Measurements from ENCODE around the gene RAPGEF6.
"Not testable (repeated sequence)": the region's sequence is repeated elsewhere in the genome, so short reads cannot be mapped to it uniquely, and the experiment has no call there.

Gene RAPGEF6

GRCh38 chr5:131634996-131635683 lies at the start of gene RAPGEF6:
Gene RAPGEF6 (minus strand): TSS chr5:131635229. CDS start chr5:131635030, 199 bp downstream.
- DNase-seq: peak; percentile 93

DNA sequence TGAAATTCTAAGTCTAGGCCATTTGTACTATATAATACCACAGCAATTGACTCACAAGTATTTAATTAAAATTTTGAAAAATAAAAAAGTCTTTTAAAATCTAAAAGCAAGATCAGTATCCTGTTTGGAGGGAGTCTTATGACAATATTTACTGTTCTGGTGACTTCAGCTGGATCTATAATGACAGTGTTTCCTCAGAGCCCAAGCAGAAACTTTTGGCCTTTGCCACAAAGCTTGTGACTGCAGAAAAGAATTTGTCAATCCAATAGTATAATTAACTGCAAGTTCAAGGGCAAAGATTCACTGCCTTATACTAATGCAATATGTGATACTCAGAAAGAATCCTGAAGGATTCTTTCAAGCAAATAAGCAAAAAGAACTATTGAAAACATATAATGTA lies 49.6 kb upstream of the RAPGEF6 start:
- no peak for DNase-seq

DNA sequence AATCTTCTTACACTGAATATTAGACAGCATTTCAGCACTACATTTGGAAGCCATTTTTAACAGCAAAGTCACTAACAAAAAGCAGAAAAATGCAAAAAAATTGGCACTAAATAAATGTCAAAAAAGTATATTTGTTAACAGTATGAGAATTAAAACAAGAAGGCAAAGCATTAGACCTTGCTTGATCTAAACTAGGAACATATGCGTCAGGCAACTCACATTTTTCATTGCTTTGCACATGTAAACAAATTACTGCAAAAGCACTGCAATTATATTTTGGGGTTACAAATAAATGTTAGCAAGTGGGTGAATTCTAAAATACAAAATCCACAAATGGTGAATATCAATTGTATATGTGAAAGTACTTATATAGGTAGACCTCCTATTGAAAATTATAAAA lies 49.0 kb upstream of the RAPGEF6 start:
- DNase-seq: no peak

- DNase-seq: no peak
Observed at GRCh38 chr5:131682826-131683225, 47.8 kb upstream of the RAPGEF6 start.

- DNase-seq: no peak
Observed at GRCh38 chr5:131682175-131682574, 47.1 kb upstream of the RAPGEF6 start.

DNA sequence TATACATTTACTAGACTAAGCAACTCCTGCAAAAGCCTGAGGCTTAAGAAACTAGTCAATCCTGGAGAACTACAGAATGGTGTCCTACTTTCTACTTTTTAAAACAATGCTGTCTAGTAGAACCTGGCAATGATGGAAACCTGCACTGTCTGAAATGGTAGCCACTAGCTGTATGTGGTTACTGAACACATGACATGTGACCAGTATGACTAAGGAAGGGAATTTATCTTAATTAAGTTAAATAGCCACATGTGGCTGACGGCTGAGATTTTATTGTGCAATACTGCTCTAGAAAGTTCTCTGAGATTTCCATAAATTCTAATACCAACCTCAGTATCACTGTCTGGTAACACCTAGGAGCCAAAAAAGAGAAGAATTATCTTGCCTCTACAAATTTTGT lies 44.9 kb upstream of the RAPGEF6 start:
- DNase-seq: no peak

- DNase-seq: not testable (repeated sequence)
Observed at GRCh38 chr5:131678273-131678672, 43.2 kb upstream of the RAPGEF6 start.

GRCh38 chr5:131677115-131677514 lies 42.1 kb upstream of the RAPGEF6 start:
- no peak for DNase-seq

GRCh38 chr5:131672776-131673175 lies 37.7 kb upstream of the RAPGEF6 start:
- DNase-seq: no peak

GRCh38 chr5:131671994-131672655 lies 37.1 kb upstream of the RAPGEF6 start:
- no peak for DNase-seq

- DNase-seq: no peak
Observed at GRCh38 chr5:131671409-131671808, 36.4 kb upstream of the RAPGEF6 start.

GRCh38 chr5:131664929-131665328 lies 29.9 kb upstream of the RAPGEF6 start:
- no peak for DNase-seq

GRCh38 chr5:131661933-131662332 lies 26.9 kb upstream of the RAPGEF6 start:
- no peak for DNase-seq

GRCh38 chr5:131659841-131660240 lies 24.8 kb upstream of the RAPGEF6 start:
- DNase-seq: no peak

DNA sequence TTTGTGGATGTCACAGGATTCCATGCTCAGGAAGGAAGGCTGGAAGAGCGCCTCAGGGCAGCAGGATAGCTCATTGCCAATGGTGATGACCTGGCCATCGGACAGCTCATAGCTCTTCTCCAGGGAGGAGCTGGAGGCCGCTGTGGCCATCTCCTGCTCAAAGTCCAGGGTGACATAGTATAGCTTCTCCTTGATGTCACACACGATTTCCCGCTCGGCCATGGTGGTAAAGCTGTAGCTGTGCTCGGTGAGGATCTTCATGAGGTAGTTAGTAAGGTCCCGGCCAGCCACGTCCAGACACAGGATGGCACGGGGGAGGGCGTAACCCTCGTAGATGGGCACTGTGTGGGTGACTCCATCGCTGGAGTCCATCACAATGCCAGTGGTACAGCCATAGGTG lies 24.3 kb upstream of the RAPGEF6 start:
- no peak for DNase-seq

- no peak for DNase-seq
Observed at GRCh38 chr5:131654776-131655175, 19.7 kb upstream of the RAPGEF6 start.

- no peak for DNase-seq
Observed at GRCh38 chr5:131654309-131654708, 19.3 kb upstream of the RAPGEF6 start.

GRCh38 chr5:131649161-131649560 lies 14.1 kb upstream of the RAPGEF6 start:
- DNase-seq: no peak

DNA sequence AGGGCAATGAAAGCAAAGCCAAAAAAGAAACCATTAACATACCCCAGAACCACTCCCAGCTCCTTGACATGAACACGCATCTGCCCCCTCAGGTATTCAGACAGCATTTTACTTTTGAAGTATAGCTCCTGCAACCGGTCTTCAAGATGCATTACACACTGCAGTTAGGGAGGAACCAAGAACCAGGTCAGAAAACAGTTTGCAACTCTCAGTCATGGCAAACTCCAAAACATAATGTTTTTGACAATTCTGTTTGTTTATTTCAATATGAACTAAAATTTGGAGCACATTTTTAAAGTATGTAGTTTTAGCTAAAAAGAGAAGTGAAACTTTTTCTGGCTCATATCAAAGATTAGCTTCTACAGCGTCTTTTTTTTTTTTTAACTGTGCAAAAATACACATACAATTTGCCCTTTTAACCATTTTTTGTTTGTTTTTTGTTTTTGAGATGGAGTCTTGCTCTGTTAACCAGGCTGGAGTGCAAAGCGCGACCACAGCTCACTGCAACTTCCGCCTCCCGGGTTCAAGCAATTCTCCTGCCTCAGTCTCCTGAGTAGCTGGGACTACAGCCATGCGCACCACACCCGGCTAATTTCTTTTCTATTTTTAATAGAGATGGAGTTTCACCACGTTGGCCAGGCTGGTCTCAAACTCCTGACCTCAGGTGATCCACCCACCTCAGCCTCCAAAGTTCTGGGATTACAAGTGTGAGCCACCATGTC lies 12.2 kb upstream of the RAPGEF6 start:
- no peak for DNase-seq

GRCh38 chr5:131644822-131645221 lies 9.8 kb upstream of the RAPGEF6 start:
- DNase-seq: no peak

GRCh38 chr5:131644370-131644769 lies 9.3 kb upstream of the RAPGEF6 start:
- DNase-seq: no peak

DNA sequence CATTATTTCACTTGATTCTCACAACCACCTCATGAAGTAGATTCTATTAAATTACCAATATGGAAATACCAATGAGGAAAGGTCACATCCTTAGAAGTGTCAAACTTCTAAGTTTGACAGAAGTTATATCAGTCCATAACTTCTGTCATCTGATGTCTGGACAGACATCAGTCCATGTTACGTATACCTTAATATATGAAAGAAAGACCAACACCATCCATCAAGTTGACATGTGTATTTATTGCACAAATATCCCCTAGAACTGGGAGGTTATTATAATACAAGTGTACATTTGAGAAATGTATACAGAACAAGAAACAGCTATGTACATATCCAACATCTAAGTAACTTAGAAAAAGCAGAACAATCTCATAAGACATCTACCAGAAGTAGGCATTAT lies 6.5 kb upstream of the RAPGEF6 start:
- no peak for DNase-seq

DNA sequence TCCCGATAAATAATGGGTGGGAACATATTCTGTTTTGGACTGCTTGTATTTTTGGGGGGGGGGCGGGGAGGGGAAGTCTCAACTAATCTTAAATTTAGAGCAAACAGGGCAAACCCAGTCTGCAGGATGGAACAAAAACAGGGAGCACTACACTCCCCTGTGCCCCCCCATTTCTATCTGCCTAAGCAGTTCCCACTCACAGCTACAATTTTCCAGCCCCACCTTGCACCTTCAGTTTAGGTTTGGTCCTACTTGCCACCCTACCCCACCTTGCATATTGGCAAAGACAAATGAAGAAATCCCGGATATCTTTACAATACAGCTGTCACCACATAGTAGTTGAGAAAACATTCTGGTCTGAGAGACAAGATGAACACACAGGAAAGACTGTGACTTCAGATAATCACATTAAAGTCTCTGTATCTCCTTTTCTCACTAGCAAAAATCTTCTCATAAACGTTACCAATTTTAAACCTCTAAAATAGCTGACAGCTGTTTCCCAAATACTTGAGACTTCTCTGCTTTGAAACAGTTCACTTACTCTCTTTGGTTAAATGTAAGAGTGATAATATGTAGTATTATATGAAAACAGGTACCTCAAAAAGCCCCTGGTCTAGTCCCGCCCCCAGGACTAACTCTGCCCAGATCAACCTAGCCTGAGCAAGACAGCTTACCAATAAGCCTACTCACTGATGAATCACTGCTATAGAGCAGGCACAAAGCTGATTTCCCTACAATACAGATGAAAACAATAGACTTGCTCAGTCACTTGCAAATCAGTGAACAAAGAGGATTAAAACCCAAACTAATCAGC lies 5.2 kb upstream of the RAPGEF6 start:
- no peak for DNase-seq

Measured in NCI-H510A (cell line).